ENCODE measurements around the gene DISP3. TPM values are rescaled to one million over a fixed set of nuclear protein-coding genes. Genes with fewer than 3 reads are reported as not detected.

Gene DISP3
- total and polyA plus RNA-seq, 2 of the 4 experiments (the other 2 are of a cell fraction) = 0.05 TPM; not detected in 1

DNA sequence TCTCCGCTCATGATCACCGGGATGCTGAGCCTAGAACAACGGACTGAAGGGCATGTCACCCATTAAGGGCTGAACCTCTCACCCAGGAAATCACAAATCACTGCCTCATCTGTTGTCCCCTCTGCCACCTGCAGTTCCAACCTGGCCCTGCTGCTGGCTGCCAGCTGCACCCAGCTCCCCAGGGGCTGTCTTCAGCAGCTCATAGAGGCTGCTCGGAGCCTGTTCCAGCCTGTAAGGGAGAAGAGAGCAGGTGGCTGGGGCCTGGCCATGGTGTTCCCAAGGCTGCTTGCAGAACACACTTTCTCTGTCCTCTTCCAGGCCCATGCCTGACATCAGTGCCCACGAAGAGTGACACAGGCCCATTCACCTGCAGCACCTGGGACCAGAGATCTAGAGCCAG is 44.5 kb upstream of the DISP3 start:
- Histone ChIP-seq H3K9me1 (ENCODE audit: insufficient read depth, low read length) (no peaks in the 10 kb centered on the region), H3K36me3 (ENCODE audit: control insufficient read depth, insufficient read depth, low read length) (no peaks in the 10 kb centered on the region), H3K27me3 (ENCODE audit: control insufficient read depth, insufficient read depth, low read length) (peaks cover 2% of the 10 kb centered on the region), H3K23ac (ENCODE audit: low read depth, low read length) (no peak overlapping the region), H2BK15ac (ENCODE audit: low read depth, low read length) (no peak overlapping the region), H4K91ac (ENCODE audit: insufficient read depth, low read depth, low read length) (no peak overlapping the region), H2AFZ (replicated peaks; ENCODE audit: low read length, poor library complexity) (no peak overlapping the region), H2AK5ac (ENCODE audit: low read depth, low read length) (no peak overlapping the region), H3K9me3 (ENCODE audit: control insufficient read depth, insufficient read depth, low read length) (no peaks in the 10 kb centered on the region), H2AK9ac (replicated peaks; ENCODE audit: low read depth, low read length, poor library complexity) (no peak overlapping the region), H2BK5ac (ENCODE audit: low read depth, low read length, poor library complexity, severe bottlenecking) (no peak overlapping the region), H3K27ac (ENCODE audit: insufficient read depth, low read length) (no peak overlapping the region), H3K4ac (ENCODE audit: low read depth, low read length) (no peak overlapping the region), H3K4me2 (ENCODE audit: low read depth, low read length) (no peak overlapping the region), H3K4me1 (ENCODE audit: control insufficient read depth, insufficient read depth, low read length) (no peaks in the 10 kb centered on the region), H4K5ac (ENCODE audit: low read depth, low read length) (no peak overlapping the region), H3K18ac (ENCODE audit: low read depth, low read length) (no peak overlapping the region), H2BK120ac (ENCODE audit: low read depth, low read length) (no peak overlapping the region), H3K79me1 (ENCODE audit: low read depth in 1 of 2, low read length in 2 of 2) (no peaks in the 10 kb centered on the region), H2BK20ac (ENCODE audit: low read depth, low read length) (no peak overlapping the region), H3K9ac (ENCODE audit: low read depth, low read length) (no peak overlapping the region), H3K56ac (ENCODE audit: extremely low read depth, insufficient read depth, low read length) (no peak overlapping the region), H4K8ac (ENCODE audit: low read depth in 2 of 2, low read length in 2 of 2) (no peak overlapping the region), H3K4me3 (ENCODE audit: insufficient read depth, low read depth, low read length) (no peak overlapping the region), H4K20me1 (ENCODE audit: insufficient read depth, low read length) (no peaks in the 10 kb centered on the region), H3K14ac (replicated peaks; ENCODE audit: low read depth, low read length) (no peak overlapping the region)
- POLR2A ChIA-PET (ENCODE audit: unreplicated experiment) = no interaction called here
- TF ChIP-seq MXI1 (IDR thresholded peaks at IDR 0.05; ENCODE audit: borderline replicate concordance, low read depth, low read length) = no peak
- no peak for TF ChIP-seq RCOR1 (IDR thresholded peaks at IDR 0.05; ENCODE audit: insufficient replicate concordance, low read length)
- TF ChIP-seq, protein P1, sequence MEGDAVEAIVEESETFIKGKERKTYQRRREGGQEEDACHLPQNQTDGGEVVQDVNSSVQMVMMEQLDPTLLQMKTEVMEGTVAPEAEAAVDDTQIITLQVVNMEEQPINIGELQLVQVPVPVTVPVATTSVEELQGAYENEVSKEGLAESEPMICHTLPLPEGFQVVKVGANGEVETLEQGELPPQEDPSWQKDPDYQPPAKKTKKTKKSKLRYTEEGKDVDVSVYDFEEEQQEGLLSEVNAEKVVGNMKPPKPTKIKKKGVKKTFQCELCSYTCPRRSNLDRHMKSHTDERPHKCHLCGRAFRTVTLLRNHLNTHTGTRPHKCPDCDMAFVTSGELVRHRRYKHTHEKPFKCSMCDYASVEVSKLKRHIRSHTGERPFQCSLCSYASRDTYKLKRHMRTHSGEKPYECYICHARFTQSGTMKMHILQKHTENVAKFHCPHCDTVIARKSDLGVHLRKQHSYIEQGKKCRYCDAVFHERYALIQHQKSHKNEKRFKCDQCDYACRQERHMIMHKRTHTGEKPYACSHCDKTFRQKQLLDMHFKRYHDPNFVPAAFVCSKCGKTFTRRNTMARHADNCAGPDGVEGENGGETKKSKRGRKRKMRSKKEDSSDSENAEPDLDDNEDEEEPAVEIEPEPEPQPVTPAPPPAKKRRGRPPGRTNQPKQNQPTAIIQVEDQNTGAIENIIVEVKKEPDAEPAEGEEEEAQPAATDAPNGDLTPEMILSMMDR (conservative IDR thresholded peaks at IDR 0.05; ENCODE audit: low read depth, low read length) = no peak
- no peak for TF ChIP-seq MAZ (IDR thresholded peaks at IDR 0.05; ENCODE audit: borderline replicate concordance, low read depth, low read length)
- TF ChIP-seq, protein P2, sequence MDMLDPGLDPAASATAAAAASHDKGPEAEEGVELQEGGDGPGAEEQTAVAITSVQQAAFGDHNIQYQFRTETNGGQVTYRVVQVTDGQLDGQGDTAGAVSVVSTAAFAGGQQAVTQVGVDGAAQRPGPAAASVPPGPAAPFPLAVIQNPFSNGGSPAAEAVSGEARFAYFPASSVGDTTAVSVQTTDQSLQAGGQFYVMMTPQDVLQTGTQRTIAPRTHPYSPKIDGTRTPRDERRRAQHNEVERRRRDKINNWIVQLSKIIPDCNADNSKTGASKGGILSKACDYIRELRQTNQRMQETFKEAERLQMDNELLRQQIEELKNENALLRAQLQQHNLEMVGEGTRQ (IDR thresholded peaks at IDR 0.05; ENCODE audit: low read depth, low read length) = no peak
- no peak for TF ChIP-seq SMC3 (IDR thresholded peaks at IDR 0.05; ENCODE audit: low read depth, low read length)
- no peak for TF ChIP-seq FOS (IDR thresholded peaks at IDR 0.05; ENCODE audit: low read depth, low read length)
- TF ChIP-seq BHLHE40 (IDR thresholded peaks at IDR 0.05; ENCODE audit: low read depth, low read length) = no peak
- TF ChIP-seq RAD21 (IDR thresholded peaks at IDR 0.05; ENCODE audit: low read length) = no peak
- no peak for TF ChIP-seq RFX5 (IDR thresholded peaks at IDR 0.05; ENCODE audit: low read depth, low read length)
- TF ChIP-seq POLR2A (IDR thresholded peaks at IDR 0.05; ENCODE audit: low read depth, low read length) = no peak
- TF ChIP-seq CHD1 (IDR thresholded peaks at IDR 0.05; ENCODE audit: low read depth, low read length) = no peak
- TF ChIP-seq CEBPB (IDR thresholded peaks at IDR 0.05; ENCODE audit: low read depth, low read length) = no peak
- TF ChIP-seq, protein P3, sequence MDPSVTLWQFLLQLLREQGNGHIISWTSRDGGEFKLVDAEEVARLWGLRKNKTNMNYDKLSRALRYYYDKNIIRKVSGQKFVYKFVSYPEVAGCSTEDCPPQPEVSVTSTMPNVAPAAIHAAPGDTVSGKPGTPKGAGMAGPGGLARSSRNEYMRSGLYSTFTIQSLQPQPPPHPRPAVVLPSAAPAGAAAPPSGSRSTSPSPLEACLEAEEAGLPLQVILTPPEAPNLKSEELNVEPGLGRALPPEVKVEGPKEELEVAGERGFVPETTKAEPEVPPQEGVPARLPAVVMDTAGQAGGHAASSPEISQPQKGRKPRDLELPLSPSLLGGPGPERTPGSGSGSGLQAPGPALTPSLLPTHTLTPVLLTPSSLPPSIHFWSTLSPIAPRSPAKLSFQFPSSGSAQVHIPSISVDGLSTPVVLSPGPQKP (IDR thresholded peaks at IDR 0.05; ENCODE audit: borderline replicate concordance, low read depth, low read length) = no peak
- no peak for TF ChIP-seq MAFK (IDR thresholded peaks at IDR 0.05; ENCODE audit: low read depth, low read length)
- TF ChIP-seq NFE2L2 (IDR thresholded peaks at IDR 0.05; ENCODE audit: low read depth, low read length) = no peak
- dilution Hi-C loops (cut with HindIII; ENCODE audit: low sequenced_read_pairs, unreplicated experiment) = no loop called here
- DNase-seq (no peak), ATAC-seq (ENCODE audit: low read depth) (no peak)
- no TSS peak for BruUV-seq (replicated peaks)
- in situ Hi-C loops (cut with MboI; ENCODE audit: low sequenced_read_pairs) = no loop called here
- WGBS, 2 experiments (ENCODE audit: extremely low coverage in 2 of 2, insufficient read length in 1 of 2) = no CpG with 5 or more reads among the region's 5 CpGs
- intact Hi-C loops (cut with micrococcal nuclease) = no loop called here
- CTCF ChIA-PET = no interaction called here

All from IMR-90 (cell line).